ENCODE results near the gene MAN1C1.

DNA sequence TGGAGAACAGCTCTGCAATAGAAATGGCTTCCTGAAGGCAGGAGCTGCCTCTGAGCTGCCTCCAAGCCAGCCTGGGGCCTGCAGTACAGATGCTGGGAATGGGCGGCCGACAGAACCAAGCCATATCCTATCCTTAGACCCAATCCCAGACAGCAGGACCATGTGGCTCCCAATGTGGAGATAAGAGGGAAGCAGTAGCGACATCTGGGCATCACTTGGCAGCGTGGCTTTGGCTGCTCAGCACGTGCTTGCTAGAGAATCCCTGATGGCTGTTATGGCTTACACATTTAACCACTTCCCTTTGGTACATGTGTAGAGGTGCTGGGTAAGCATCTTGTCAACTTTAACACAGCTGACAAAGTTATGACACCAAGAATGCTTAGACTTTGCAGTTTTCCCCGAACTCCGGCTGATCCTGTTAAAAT, 87.7 kb downstream of the MAN1C1 start:
- TF ChIP-seq CTCF (IDR thresholded peaks at IDR 0.05; ENCODE audit: extremely low read depth in 1 of 2, insufficient read depth in 1 of 2, low read depth in 1 of 2, low read length in 2 of 2) (no peak), POLR2A (IDR thresholded peaks at IDR 0.05; ENCODE audit: low read depth, low read length) (no peak), MAX (IDR thresholded peaks at IDR 0.05; ENCODE audit: insufficient read depth, insufficient read length) (no peak)

Measured in endothelial cell of umbilical vein (primary cell).